ENCODE data around the gene GPR137.

The GPR137 gene

GRCh38 chr11:64266339-64266738, 19.3 kb upstream of the GPR137 start:
- no peak for TF ChIP-seq CTCF (IDR thresholded peaks at IDR 0.05; ENCODE audit: poor library complexity, severe bottlenecking)
- DNase-seq (ENCODE audit: low spot score) = no peak
- H3K4me3 ChIP-seq (ENCODE audit: severe bottlenecking) = no peak overlapping the region
- H3K9me3 ChIP-seq (ENCODE audit: severe bottlenecking) = no peaks in the 10 kb centered on the region
- peaks cover 44% of the 10 kb centered on the region for H3K36me3 ChIP-seq (ENCODE audit: low read depth)
- ATAC-seq (ENCODE audit: low read depth) = no peak
- no peaks in the 10 kb centered on the region for H3K27me3 ChIP-seq (ENCODE audit: insufficient read depth, poor library complexity, severe bottlenecking)
- H3K4me1 ChIP-seq (ENCODE audit: insufficient read depth, poor library complexity, severe bottlenecking) = peaks cover 24% of the 10 kb centered on the region
- H3K27ac ChIP-seq (ENCODE audit: poor library complexity, severe bottlenecking) = peak overlapping the region; percentile 92

GRCh38 chr11:64267207-64267945, 18.3 kb upstream of the GPR137 start:
- TF ChIP-seq CTCF (IDR thresholded peaks at IDR 0.05; ENCODE audit: poor library complexity, severe bottlenecking) = no peak
- Histone ChIP-seq H3K4me3 (ENCODE audit: severe bottlenecking) (no peak overlapping the region), H3K9me3 (ENCODE audit: severe bottlenecking) (no peaks in the 10 kb centered on the region), H3K27me3 (ENCODE audit: insufficient read depth, poor library complexity, severe bottlenecking) (no peaks in the 10 kb centered on the region), H3K4me1 (ENCODE audit: insufficient read depth, poor library complexity, severe bottlenecking) (peaks cover 27% of the 10 kb centered on the region), H3K36me3 (ENCODE audit: low read depth) (peaks cover 38% of the 10 kb centered on the region), H3K27ac (ENCODE audit: poor library complexity, severe bottlenecking) (peak overlapping the region; percentile 92)
- ATAC-seq (ENCODE audit: low read depth) (no peak), DNase-seq (ENCODE audit: low spot score) (no peak)

- Histone ChIP-seq H3K27ac (ENCODE audit: poor library complexity, severe bottlenecking) (peak overlapping the region; percentile 92), H3K4me1 (ENCODE audit: insufficient read depth, poor library complexity, severe bottlenecking) (peaks cover 20% of the 10 kb centered on the region), H3K4me3 (ENCODE audit: severe bottlenecking) (no peak overlapping the region), H3K9me3 (ENCODE audit: severe bottlenecking) (no peaks in the 10 kb centered on the region), H3K27me3 (ENCODE audit: insufficient read depth, poor library complexity, severe bottlenecking) (no peaks in the 10 kb centered on the region), H3K36me3 (ENCODE audit: low read depth) (peaks cover 30% of the 10 kb centered on the region)
- no peak for TF ChIP-seq CTCF (IDR thresholded peaks at IDR 0.05; ENCODE audit: poor library complexity, severe bottlenecking)
- no peak for DNase-seq (ENCODE audit: low spot score)
- peak; percentile 26 for ATAC-seq (ENCODE audit: low read depth)
Measured at GRCh38 chr11:64268025-64268892, 17.4 kb upstream of the GPR137 start.

- Histone ChIP-seq H3K4me3 (ENCODE audit: severe bottlenecking) (peak overlapping the region; percentile 38), H3K4me1 (ENCODE audit: insufficient read depth, poor library complexity, severe bottlenecking) (peaks cover 19% of the 10 kb centered on the region), H3K9me3 (ENCODE audit: severe bottlenecking) (no peaks in the 10 kb centered on the region), H3K27me3 (ENCODE audit: insufficient read depth, poor library complexity, severe bottlenecking) (no peaks in the 10 kb centered on the region), H3K27ac (ENCODE audit: poor library complexity, severe bottlenecking) (peak overlapping the region; percentile 92), H3K36me3 (ENCODE audit: low read depth) (peaks cover 22% of the 10 kb centered on the region)
- ATAC-seq (ENCODE audit: low read depth) = peak; percentile 8
- DNase-seq (ENCODE audit: low spot score) = no peak
- peak; percentile 19 for TF ChIP-seq CTCF (IDR thresholded peaks at IDR 0.05; ENCODE audit: poor library complexity, severe bottlenecking)
Measured at GRCh38 chr11:64268893-64269539, 16.6 kb upstream of the GPR137 start.

Measured in RWPE2 (cell line).